ENCODE measurements around the gene FBXO34.

The FBXO34 gene, protein sequence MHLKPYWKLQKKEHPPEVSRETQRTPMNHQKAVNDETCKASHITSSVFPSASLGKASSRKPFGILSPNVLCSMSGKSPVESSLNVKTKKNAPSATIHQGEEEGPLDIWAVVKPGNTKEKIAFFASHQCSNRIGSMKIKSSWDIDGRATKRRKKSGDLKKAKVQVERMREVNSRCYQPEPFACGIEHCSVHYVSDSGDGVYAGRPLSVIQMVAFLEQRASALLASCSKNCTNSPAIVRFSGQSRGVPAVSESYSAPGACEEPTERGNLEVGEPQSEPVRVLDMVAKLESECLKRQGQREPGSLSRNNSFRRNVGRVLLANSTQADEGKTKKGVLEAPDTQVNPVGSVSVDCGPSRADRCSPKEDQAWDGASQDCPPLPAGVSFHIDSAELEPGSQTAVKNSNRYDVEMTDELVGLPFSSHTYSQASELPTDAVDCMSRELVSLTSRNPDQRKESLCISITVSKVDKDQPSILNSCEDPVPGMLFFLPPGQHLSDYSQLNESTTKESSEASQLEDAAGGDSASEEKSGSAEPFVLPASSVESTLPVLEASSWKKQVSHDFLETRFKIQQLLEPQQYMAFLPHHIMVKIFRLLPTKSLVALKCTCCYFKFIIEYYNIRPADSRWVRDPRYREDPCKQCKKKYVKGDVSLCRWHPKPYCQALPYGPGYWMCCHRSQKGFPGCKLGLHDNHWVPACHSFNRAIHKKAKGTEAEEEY

DNA sequence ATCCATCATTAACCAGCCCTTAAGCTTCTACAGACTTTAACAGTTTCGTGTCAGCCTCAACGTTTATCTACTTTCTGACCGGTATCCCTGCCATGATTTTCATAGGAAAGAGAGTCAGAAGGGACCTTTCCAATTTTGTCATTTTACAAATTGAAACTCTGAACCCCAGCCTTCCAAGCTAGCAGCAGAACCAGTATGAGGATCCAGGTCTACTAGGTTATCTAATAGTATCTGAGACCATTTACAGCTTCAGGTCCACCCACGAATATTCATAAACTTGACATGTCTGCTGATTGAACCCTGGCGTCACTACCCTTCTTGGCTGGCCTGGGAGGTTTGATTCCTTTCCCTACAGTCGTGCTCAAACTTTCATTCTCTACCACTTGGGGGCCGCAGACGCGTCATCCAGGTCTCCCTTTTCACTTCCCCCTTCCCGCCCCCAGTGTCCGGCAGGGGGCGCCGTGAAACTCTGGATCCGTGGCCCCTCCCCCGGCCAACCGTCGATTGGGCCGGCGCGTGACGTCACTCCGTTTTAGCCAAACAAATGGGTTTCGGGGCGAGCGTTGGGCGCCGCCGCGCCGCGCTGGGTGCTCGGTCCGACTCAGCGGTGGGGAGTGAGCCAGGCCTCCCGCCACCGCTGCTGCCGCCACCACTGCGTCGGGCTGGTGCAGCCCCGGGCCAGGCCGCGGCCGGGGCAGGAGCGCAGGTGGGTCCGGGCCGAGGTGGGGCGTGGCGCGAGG is at the start of gene FBXO34:
TSS of gene FBXO34 (plus strand) at position 590 of the 740 bp plus-strand sequence. CDS start 78,970 bp downstream, outside the sequence.
- DNase-seq (ENCODE audit: low read depth): peak; percentile 91

DNA sequence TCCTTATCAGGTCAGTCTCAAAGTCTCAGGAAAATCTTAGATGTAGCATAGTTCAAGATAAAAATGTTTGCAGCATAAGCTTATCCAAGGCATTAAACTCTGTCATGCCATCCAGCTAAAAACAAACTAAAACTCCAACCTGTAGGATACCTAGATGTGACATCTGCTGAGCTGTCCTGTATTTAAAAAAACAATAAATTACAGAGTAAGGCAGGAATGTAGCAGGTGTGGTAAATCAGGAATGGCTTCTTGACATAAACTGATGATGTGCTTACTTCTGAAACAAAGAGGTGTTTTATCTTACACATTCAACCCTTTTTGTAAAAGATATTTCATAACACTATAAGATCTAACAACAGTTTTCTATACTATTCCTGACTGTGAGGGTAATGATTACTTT is 49.3 kb upstream of the FBXO34 start:
- DNase-seq (ENCODE audit: low read depth): no peak

DNA sequence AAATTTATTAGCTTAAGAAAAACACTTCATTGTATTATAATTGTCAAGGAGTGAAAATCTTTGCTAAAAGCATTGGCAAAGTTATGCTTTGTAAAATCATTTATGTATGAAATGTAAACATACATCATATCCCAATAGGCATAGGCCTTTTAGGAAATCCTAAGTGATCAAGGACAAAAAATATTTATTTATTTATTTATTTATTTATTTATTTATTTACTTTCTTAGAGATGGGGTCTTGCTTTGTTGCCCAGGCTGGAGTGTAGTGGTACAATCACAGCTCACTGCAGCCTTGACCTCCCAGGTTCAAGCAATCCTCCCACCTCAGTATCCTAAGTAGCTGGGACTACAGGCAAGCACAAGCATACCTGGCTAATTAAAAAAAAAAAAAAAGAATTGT is 47.9 kb upstream of the FBXO34 start:
- DNase-seq (ENCODE audit: low read depth): no peak

DNA sequence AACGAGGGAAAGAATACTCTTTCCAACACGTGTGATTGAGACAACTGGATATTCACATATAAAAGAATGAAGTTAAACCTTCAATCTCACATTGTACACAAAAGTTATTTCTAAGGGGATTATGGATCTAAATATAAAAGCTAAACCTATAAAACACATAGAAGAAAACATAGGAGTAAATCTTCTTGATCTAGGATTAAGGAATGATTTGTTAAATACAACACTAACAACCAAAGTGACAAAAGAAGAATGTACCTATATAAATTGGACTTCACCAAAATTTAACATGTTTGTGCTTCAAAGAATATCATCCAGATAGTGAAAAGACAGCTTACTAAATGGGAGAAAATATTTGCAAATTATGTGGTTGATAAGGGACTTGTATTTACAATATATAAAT is 43.0 kb upstream of the FBXO34 start:
- no peak for DNase-seq (ENCODE audit: low read depth)

DNA sequence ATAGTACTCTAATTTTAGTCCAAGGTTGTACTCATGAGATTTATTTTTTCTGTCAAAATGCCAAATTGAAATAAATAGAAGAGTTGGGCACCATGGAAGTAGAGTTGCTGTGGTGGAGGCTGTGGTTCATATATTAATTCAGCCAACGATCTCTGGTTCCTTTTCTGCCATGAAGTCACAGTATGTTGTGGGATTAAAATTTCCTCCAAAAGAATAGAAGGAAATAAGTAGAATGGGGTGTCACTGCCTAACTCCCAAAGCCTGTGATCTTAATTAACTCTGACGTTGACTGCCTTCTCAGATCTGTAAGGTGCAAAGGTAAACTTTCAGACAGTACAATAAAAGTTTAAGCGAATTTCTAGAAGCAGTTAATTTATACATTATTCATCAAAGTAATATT is 37.6 kb upstream of the FBXO34 start:
- no peak for DNase-seq (ENCODE audit: low read depth)

DNA sequence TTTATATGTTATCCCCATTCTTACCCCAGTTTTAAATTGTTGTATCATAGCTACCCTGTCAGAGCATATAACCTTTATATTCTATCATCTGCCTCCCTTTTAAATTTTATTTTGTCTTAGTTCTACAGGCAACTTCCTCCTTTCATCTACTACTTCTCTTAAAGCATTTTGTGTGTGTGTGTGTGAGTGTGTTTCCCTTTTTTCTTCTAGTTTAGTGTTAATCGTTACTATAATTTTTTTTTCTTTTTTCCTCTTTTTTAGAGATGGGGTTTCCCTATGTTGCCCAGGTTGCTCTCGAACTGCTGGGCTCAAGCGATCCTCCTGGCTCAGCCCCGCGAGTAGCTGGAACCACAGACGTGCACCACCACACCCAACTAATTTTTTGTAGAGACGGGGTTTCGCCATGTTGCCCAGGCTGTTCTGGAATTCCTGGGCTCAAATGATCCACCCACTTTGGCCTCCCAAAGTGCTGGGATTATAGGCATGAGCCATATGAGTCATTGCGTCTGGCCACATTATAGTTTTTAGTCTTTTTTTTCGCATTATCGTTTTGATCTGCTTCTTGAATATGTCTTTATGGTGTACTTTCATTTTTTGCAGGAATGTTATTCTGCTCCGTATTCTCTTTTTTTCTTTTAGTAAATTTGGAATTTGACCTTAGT is 33.1 kb upstream of the FBXO34 start:
- peak; percentile 31 for DNase-seq (ENCODE audit: low read depth)

DNA sequence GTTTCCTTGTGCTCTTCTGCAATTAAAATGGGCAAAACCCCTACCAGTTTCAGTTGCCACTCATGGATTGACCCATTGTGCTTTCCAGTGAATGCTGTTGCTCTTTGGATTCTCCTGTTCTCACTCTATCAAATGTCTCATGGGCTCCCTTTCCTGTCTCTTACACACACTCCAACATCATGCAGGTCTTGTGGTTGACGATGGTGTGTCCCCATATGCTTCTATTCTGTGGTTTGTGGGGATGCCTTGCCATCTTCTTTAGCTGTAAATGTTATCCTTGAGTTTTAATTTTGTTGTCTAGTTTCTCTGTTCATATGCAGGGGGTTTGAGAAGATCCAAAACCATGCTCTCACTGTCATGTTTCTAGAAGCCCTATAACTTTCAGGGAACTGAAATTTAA is 31.9 kb upstream of the FBXO34 start:
- DNase-seq (ENCODE audit: low read depth): no peak

DNA sequence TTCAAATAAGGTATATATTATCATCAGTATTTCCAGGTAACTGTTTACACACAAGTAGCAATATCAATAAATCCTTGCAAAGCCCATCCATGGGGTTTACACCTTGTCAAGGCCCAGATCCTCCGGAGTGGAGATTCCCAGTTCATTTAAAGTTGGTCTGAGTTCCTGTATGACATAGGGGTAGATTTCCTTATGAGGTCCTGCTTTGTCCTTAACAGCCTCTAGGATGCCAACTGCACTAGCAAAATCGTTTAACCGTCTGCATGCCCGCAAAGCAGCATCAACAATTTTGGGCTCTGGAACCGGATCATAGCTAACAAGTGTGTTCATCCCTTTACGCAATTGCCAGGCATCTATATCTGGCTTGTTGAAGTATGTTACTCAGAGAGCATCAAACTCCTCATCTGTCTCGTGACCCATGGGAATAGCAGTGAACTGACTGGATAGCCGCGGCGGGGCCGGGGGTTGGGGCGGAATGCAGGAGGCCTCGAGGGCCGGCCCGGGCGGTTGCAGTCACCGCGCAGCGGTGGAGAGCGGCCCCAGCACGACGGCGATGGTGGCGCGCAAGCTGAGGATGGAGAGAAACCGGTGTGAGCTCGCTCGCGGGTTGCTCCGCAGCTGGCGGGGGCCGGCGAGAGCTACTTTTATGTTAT is 30.6 kb upstream of the FBXO34 start:
- DNase-seq (ENCODE audit: low read depth): peak; percentile 89

DNA sequence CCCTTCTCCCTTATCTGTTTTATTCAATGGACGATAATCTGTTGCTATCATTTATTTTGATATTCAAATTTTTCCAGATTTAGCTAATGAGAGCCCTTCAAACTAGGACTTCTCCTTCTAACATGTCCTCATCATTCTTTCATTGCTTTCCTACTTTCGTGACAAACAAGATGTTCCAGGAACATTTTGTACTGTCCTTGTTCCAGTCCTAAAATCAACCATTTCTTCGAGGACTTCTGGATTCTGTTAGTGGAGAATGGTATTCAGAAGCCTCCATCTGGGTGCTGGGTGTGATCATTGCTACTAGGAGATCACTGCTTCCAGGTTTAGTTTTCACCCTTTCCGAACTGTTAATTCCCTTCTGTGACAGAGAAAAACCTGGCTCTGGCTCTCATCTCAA is 29.5 kb upstream of the FBXO34 start:
- no peak for DNase-seq (ENCODE audit: low read depth)

DNA sequence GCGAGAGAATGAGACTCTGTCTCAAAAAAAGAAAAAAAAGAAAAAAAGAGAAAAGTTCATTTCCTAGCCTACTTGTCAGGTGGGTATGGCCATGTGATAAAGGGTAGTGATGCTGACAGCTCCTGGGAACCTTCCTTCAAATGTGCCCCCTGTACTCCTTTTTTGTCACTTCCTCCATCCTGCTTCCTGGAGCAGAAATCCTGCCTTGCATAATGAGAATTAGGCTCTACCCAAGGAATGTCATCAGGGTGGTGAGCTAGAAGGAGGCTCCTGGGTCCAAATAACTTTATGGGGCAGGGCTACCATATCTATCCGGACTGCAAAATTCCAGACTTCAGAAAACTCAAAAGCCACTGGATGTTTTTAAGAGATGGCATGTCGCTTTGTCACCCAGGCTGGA is 27.8 kb upstream of the FBXO34 start:
- no peak for DNase-seq (ENCODE audit: low read depth)

DNA sequence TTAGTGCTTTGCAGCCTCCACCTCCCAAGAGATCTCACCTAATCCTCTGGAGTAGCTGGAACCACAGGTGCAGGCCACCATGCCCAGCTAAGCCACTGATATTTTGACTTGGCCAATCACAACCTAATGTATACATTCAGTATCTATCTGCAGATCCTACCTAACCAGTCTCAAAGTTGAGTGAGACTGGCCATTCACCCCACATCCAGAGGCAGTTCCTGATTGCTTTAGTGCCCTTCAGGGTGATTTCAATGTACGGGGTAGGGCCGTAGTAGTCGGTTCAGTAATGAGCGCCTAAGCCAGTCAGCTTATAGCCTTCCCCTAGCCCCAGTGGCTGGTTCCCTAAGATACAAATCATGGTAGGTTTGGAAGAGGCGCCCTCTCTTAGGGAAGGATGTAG is 27.4 kb upstream of the FBXO34 start:
- DNase-seq (ENCODE audit: low read depth): no peak

DNA sequence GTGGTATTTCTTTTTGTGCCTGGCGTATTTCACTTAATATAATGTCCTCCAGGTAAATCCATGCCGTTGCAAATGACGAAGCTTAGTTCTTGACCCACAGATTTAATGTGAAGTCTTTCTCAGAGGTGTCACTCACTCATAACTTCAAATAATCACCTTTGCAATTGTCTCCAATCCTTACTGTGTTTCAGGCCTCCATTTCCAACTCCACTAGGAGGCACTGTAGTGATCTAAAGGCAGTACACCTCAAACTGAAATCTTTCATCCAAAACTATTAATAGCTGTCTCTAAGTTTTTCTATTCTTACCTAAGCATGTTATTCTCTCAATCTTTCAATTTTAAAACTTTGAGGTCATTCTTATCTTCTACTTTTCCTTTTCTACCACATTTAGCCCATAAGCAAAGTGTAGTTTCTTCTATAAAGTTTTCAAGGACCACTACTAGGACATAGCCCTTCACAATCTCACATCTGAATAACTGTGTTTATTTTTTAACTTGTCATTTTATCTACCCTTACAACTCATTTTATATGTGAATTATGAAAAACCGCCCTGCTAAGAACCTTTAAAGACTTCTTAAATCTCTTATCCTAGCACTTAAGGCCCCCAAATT is 25.5 kb upstream of the FBXO34 start:
- peak; percentile 47 for DNase-seq (ENCODE audit: low read depth)

DNA sequence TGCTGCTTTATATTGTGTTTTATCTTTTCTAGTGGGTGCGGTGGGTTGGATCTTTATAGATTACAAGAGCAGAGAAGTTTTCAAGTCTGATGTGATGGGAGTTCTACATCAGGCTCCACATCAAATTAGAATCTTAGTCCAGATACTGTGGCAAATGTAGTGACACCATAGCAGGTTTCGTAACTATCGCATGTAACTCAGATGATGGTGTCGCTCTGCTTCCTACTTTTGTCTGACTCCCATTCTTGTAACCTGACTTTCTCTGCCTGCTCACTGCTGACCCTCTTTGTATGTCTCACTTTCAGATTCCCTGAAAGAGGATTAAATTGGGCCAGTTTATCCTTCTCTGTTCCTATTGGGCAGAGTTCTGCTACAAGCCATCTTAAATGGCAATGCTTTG is 22.8 kb upstream of the FBXO34 start:
- DNase-seq (ENCODE audit: low read depth): no peak

DNA sequence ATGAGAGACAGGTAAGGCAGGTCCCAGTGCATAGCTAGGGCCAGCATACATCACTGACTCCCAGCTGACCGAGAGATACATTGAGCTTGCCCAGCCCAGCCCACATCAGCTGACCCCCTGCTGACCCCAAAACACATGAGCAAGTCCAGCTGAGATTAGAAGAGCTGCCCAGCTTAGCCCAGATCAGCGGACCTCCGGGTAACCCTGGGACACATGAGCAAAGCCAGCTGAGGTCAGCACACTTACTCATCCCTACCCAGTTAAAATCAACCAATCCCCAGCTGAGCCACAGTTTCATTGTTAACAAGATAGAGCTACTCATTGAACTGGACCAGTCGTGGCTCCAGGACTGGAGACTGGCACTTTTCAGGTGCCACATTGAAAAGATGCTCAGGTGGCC is 21.8 kb upstream of the FBXO34 start:
- DNase-seq (ENCODE audit: low read depth): peak; percentile 87

DNA sequence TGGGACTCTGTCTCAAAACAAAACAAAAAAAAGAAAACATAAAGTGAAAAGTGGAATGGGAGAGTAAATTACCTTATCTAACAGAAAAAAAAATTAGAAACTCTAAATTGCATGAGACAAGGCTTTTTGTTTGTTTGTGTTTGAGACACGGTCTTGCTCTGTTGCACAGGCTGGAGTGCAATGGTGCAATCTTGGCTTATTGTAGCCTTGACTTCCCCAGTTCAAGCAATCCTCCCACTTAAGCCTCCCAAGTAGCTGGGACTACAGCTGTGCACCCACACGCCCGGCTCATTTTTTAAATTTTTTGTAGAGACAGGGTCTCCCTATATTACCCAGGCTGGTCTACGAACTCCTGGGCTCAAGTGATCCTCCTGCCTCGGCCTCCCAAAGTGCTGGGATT is 17.9 kb upstream of the FBXO34 start:
- no peak for DNase-seq (ENCODE audit: low read depth)

DNA sequence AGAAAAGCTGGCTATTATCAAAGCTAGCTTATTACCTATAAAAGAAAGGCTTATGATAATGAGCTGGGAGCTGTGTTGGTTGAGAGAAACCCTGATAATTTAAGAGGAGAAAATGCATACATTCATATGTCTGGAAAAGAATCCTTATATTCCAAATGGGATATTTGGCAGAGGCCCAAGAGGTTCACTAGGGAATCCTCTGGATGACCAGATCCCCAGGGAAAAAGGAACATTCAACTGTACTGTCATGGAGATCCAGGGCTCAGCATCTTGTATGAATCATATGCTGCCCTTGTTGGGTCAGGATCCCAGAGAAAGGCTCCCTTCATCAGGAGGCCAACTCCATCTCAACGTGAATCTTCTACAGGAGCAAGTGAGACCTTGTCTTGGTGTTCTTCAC is 16.6 kb upstream of the FBXO34 start:
- no peak for DNase-seq (ENCODE audit: low read depth)

DNA sequence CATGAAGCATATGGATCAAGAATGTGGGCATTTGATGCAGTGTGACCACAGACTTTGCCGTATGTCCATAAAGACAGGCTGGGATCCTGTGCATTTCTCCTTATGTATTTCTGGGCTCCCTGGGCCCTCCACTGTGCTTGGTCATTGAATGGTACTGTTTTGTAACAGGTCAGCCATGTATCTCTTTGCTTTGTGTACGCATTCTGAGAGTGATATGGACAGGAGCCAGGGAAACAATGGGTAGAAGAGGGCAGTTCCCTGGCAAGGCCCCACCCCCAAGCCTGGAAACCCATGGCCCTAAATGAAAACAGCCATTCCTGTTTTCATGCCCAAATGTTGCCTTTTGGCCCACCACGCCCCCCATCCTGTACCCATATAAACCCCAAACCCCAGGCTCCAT is 15.2 kb upstream of the FBXO34 start:
- DNase-seq (ENCODE audit: low read depth): no peak

DNA sequence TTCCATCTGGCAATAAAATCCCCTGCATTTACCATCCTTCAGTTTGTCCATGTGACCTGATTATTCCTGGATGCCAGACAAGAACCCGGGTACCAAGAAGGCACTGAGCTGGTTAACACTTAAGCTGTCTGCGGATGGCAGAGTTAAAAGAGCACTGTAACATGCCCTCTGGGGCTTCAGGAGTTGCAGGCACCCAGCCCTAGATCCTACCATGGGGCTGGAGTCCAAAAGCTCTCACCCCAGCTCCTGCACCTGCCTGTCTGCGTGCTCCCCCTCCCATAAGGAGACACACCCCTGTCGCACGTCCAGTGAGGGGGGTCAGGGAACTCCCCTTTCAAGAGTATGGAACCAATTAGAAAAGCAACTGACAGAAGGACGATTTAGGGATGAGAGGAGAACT is 14.6 kb upstream of the FBXO34 start:
- DNase-seq (ENCODE audit: low read depth): no peak

DNA sequence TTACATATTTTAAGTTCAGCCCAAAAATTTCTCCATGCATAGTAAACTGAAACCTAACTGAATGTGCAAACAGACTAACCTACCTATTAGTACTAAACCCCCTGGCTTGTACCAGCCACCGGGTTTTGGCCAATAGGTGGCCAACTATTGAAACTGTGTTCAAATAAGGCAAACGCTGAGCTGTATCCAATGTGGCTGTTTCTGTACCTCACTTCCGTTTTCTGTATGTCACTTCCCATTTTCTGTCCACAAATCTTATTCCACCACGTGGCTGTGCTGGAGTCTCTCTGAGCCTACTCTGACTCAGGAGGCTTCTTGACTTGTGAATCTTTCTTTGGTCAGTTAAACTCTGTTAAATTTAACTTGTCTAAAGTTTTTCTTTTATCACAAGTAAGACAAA is 6.0 kb upstream of the FBXO34 start:
- no peak for DNase-seq (ENCODE audit: low read depth)

DNA sequence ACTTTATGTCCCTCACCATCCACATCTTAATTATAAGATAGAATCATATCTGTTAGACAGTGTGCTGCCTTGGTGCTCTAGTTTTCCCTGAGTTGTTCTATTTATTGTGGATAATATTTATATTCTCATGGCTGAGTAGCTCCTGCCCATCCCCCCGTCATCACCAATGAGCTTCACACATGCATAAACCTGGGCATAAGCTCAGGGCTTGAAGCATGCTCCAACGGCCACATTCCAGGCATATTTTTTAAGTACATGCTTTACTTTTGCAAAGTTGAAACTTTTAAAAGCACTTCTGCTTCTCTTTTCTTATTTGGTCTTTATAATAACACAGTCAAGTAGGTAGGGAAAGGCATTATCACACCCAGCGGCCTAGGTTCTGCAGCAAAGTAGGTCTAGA is 3.4 kb upstream of the FBXO34 start:
- DNase-seq (ENCODE audit: low read depth): no peak

DNA sequence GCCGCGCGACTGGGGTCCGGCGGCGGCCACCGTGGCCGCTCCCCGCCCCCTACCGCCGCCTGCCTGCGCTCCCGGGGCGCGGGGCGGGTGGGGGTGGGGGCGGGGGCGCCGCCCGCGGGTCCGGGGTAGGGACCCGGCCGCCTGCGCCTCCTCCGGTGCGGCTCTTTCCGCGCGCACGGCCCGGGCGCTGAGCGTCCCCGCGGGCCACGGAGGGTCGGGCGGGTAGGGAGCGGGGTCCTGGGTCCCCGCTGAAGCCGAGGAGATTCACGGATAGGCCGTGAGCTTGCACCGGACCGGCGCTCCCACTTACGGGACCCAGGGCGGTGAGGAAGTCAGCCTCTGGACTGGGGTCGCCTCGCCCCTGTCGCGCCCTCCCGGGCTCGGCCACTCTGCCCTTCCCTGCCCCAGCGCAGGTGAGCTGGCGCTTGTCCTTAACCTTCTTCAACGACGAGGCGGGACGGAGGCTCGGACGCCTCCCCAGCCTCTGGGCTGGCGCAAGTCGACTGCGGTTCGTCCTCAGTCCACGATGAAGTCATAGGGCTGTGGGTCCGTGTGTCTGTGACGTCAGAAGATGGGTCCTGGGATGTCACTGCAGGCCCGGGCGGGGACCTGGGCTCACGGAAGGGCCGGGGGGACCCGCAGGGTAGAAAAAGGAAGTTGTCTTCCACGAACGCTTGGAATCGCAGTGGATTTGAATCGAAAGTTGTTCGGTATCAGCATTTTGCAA is 514 bp downstream of the FBXO34 start:
- peak; percentile 67 for DNase-seq (ENCODE audit: low read depth)
